CD8-positive, alpha-beta memory T cell (primary cell): Measurements from ENCODE around the gene SERTAD2. TPM values are rescaled to one million over a fixed set of nuclear protein-coding genes. Genes with fewer than 3 reads are reported as not detected.

Experiments used
- CTCF ChIA-PET: fragments of 350-600 bp; sonication (Branson Sonifier 250); formaldehyde crosslinking; loops from one replicate; lab custom pipeline; 2021; ENCODE audit warnings: antibody characterized with exemption; lab: Charles Lee
- POLR2A ChIA-PET: fragments of 350-600 bp; sonication (Branson Sonifier 250); formaldehyde crosslinking; loops from one replicate; lab custom pipeline; 2021; ENCODE audit warnings: antibody characterized with exemption; lab: Charles Lee
- DNase-seq, 5 donors: peaks; one replicate each; pipeline versions ENCODE4 v3.0.0 to v3.0.0-alpha.2; 2020 to 2022; ENCODE audit warnings: mixed read lengths in 1 of 5
- H3K27ac ChIP-seq: one replicate; pipeline ENCODE4 v1.7.0; 2013; ENCODE audit warnings: low read depth, mild to moderate bottlenecking, low read length, moderate library complexity
- H3K27me3 ChIP-seq: 2 replicates; pipeline ENCODE4 v1.7.0; 2013; ENCODE audit warnings: low read length, mild to moderate bottlenecking; ENCODE audit not compliant: insufficient read depth, poor library complexity, severe bottlenecking
- H3K36me3 ChIP-seq: 2 replicates; pipeline ENCODE4 v1.7.0; 2013; ENCODE audit warnings: mild to moderate bottlenecking, low read length, moderate library complexity; ENCODE audit not compliant: insufficient read depth
- H3K4me1 ChIP-seq: 2 replicates; pipeline ENCODE4 v1.7.0; 2013; ENCODE audit warnings: mild to moderate bottlenecking, low read length, moderate library complexity; ENCODE audit not compliant: insufficient read depth
- H3K4me3 ChIP-seq: 2 replicates; pipeline ENCODE4 v1.7.0; 2013; ENCODE audit warnings: mild to moderate bottlenecking, low read length
- H3K9me3 ChIP-seq: 2 replicates; pipeline ENCODE4 v1.7.0; 2013; ENCODE audit warnings: mild to moderate bottlenecking, low read length
- H3K27ac Mint-ChIP-seq, 8 donors: one replicate each; pipeline ENCODE4 v1.8.0; 2020 to 2021; ENCODE audit warnings: mixed read lengths in 8 of 8, mild to moderate bottlenecking in 6 of 8, inconsistent platforms in 3 of 8, moderate library complexity in 3 of 8
- H3K27me3 Mint-ChIP-seq, 2 donors: one replicate each; pipeline ENCODE4 v1.8.0; 2020 to 2021; ENCODE audit warnings: mixed read lengths in 2 of 2, mild to moderate bottlenecking in 1 of 2, moderate library complexity in 1 of 2
- H3K36me3 Mint-ChIP-seq, 3 donors: one replicate each; pipeline ENCODE4 v1.8.0; 2020 to 2021; ENCODE audit warnings: mixed read lengths in 3 of 3, inconsistent platforms in 1 of 3, mild to moderate bottlenecking in 1 of 3
- H3K4me1 Mint-ChIP-seq, 3 donors: one replicate each; pipeline ENCODE4 v1.8.0; 2020 to 2021; ENCODE audit warnings: mixed read lengths in 3 of 3, inconsistent platforms in 1 of 3, mild to moderate bottlenecking in 1 of 3
- H3K4me3 Mint-ChIP-seq, 7 donors: one replicate each; pipeline ENCODE4 v1.8.0; 2020 to 2021; ENCODE audit warnings: mixed read lengths in 7 of 7, mild to moderate bottlenecking in 6 of 7, moderate library complexity in 4 of 7, inconsistent platforms in 2 of 7
- H3K9me3 Mint-ChIP-seq, 5 donors: one replicate each; pipeline ENCODE4 v1.8.0; 2020 to 2022; ENCODE audit warnings: mixed read lengths in 5 of 5, mild to moderate bottlenecking in 3 of 5, moderate library complexity in 2 of 5, inconsistent platforms in 1 of 5
- polyA plus RNA-seq: library from polyadenylated mRNA; unstranded; fragments of 300-500 nt; fragmentation: Illumina TruSeq; gene quantifications from one replicate; pipeline ENCODE4 v1.2.3, GENCODE V29; 2021
- total RNA-seq, 2 experiments: library from RNA; stranded (reverse); gene quantifications; one replicate each; pipeline ENCODE4 v1.2.3, GENCODE V29; 2021

SERTAD2 gene
- total and polyA plus RNA-seq, 3 experiments from 2014 or later: 6.3 to 21.4 (median 20.6) TPM

DNA sequence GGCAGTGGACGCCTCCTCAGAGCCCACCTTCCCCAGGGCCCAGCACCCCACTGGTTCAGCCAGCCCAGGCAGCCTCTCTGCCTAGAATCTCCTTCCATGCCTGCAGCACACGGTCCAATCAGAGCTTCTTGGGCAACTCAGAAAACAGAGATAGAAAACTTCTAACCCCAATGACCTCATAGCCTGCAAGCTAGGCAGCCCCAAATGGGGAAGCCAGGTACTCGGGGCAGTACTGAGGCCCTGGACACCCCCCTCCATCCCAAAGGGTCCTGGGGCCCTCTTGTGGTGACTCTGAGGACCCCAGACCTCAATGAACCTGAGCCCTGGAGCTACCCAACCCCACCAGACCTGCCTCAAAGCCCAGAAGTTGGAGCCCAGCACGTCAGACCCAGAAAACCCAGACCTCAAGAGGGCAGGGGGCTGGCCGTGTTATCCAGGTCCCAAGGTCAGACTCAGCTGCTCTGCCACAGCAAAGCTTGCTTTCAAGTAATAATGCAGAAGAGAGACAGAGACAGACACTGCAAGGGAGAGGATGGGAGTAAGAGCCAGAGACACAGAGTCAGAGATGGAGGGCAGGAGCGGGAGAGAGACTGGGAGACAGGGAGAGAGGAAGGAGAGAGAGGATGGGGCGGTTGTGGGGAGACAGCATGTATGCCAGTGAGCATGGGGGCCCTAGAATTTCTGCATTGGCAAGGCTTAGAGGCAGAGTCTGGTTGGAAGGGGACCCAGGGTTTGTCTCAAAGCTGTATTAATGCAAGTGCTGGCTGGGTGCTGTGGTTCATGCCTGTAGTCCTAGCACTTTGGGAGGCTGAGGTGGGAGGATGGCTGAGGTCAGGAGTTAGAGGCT lies 28.2 kb downstream of the SERTAD2 start:
- H3K4me1 Mint-ChIP-seq: no peaks in the 10 kb centered on the region
- DNase-seq: peak in 1 of 5 donors; percentile 31
- Histone ChIP-seq H3K36me3 (no peaks in the 10 kb centered on the region), H3K4me1 (no peaks in the 10 kb centered on the region), H3K27ac (no peak overlapping the region), H3K27me3 (no peaks in the 10 kb centered on the region), H3K4me3 (no peak overlapping the region), H3K9me3 (no peaks in the 10 kb centered on the region)
- CTCF ChIA-PET: interaction anchor here (1.6 to 1.7 kb wide), 2 partner anchors 9 to 11 kb away, joined by 4 read pairs; no protein-coding TSS in a partner anchor
- peak overlapping the region in 2 of 7 donors; percentile 23 to 57 for H3K4me3 Mint-ChIP-seq
- no peaks in the 10 kb centered on the region for H3K9me3 Mint-ChIP-seq
- H3K36me3 Mint-ChIP-seq: peaks cover 0 to 6% (median 0%) of the 10 kb centered on the region in 3 donors
- no peaks in the 10 kb centered on the region for H3K27me3 Mint-ChIP-seq
- H3K27ac Mint-ChIP-seq: peak overlapping the region in 2 of 8 donors; percentile 25 to 33
- POLR2A ChIA-PET: no interaction called here

DNA sequence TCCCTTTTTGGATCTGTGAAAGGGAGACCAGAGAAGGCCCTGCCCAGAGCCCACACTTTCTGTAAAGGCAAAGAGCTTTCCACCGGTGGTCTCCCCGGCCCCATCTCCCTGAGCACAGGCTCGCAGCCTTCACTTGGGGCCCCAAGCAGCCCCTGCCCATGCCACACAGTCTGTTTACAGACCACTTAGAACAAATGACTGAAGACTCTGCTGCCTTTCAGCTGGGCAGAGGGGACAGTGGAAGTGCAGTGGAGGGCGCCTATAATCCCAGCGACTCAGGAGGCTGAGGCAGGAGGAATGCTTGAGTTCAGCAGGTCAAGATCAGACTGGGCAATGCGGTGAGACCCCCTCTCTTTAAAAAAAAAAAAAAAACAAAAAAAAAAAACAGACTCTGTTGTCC lies 28.9 kb downstream of the SERTAD2 start:
- H3K27me3 ChIP-seq: no peaks in the 10 kb centered on the region
- POLR2A ChIA-PET: no interaction called here
- H3K27ac ChIP-seq: no peak overlapping the region
- CTCF ChIA-PET: no interaction called here
- no peaks in the 10 kb centered on the region for H3K36me3 ChIP-seq
- Mint-ChIP-seq H3K36me3 (peaks cover 0 to 3% (median 0%) of the 10 kb centered on the region in 3 donors), H3K27ac (no peak overlapping the region), H3K4me3 (no peak overlapping the region), H3K4me1 (no peaks in the 10 kb centered on the region), H3K9me3 (no peaks in the 10 kb centered on the region), H3K27me3 (no peaks in the 10 kb centered on the region)
- no peak overlapping the region for H3K4me3 ChIP-seq
- no peaks in the 10 kb centered on the region for H3K9me3 ChIP-seq
- DNase-seq: no peak
- no peaks in the 10 kb centered on the region for H3K4me1 ChIP-seq

DNA sequence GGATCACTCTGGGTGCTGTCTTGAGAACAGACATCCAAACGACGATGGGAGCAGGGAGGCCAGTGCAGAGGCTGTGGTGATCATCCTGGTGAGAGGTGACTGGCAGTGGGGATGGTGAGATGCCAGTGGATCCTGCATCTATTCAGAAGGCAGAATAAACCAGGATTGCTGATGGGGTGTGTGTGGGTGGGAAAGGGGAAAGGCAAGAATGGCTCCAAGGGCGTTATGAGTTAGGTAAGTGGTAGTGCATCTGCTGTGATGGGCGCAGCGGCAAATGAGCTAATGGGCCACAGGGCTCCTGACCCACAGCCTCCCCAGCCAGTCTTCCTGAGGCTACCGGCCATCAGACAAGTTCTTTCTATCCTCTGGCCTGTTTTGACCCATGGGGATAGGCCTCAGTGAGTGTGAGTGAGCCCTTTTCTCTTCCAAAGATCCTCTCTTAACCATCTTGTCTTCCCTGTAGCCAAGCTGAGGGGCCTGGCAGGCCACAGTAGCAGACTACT lies 29.6 kb downstream of the SERTAD2 start:
- H3K4me3 ChIP-seq: no peak overlapping the region
- no peaks in the 10 kb centered on the region for H3K4me1 ChIP-seq
- no peaks in the 10 kb centered on the region for H3K36me3 ChIP-seq
- Mint-ChIP-seq H3K36me3 (no peaks in the 10 kb centered on the region), H3K4me1 (no peaks in the 10 kb centered on the region), H3K27ac (peak overlapping the region in 1 of 8 donors; percentile 29), H3K27me3 (peaks cover 0 to 2% of the 10 kb centered on the region in 2 donors), H3K4me3 (no peak overlapping the region), H3K9me3 (no peaks in the 10 kb centered on the region)
- ChIA-PET POLR2A (no interaction called here), CTCF (no interaction called here)
- H3K27me3 ChIP-seq: no peaks in the 10 kb centered on the region
- no peak overlapping the region for H3K27ac ChIP-seq
- H3K9me3 ChIP-seq: no peaks in the 10 kb centered on the region
- no peak for DNase-seq

DNA sequence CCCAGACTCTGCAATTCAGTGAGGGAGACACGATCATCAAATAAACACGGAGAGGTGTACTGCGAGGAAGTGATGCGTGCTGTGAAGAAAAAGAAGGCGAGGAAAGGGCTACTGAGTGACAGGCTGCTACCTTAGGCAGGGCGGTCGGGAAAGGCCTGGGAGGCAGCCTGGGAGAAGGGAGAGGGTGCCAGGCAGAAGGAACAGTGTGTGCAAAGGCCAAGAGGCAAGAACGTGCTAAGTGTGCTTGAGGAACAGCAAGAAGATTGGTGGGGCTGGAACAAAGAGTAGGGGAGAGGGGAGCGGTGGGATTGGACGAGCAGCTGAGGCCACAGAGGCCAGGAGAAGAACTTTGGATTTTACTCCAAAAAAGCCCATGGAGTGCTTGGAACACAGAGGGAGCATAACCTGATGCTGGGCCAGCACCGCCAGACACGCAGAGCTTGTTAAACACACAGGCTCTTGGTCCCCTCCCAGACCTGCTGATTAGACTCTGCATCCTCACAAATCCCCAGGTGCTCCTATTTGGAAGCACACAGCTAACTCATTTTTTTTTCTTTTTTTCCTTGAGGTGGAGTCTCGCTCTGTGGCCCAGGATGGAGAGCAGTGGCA lies 30.4 kb downstream of the SERTAD2 start:
- Mint-ChIP-seq H3K27ac (peak overlapping the region in 1 of 8 donors; percentile 73), H3K9me3 (no peaks in the 10 kb centered on the region), H3K4me1 (no peaks in the 10 kb centered on the region), H3K27me3 (peaks cover 0 to 2% of the 10 kb centered on the region in 2 donors), H3K4me3 (no peak overlapping the region), H3K36me3 (no peaks in the 10 kb centered on the region)
- Histone ChIP-seq H3K4me3 (no peak overlapping the region), H3K27ac (no peak overlapping the region), H3K36me3 (no peaks in the 10 kb centered on the region), H3K9me3 (no peaks in the 10 kb centered on the region), H3K4me1 (no peaks in the 10 kb centered on the region), H3K27me3 (no peaks in the 10 kb centered on the region)
- ChIA-PET CTCF (no interaction called here), POLR2A (no interaction called here)
- DNase-seq: no peak

DNA sequence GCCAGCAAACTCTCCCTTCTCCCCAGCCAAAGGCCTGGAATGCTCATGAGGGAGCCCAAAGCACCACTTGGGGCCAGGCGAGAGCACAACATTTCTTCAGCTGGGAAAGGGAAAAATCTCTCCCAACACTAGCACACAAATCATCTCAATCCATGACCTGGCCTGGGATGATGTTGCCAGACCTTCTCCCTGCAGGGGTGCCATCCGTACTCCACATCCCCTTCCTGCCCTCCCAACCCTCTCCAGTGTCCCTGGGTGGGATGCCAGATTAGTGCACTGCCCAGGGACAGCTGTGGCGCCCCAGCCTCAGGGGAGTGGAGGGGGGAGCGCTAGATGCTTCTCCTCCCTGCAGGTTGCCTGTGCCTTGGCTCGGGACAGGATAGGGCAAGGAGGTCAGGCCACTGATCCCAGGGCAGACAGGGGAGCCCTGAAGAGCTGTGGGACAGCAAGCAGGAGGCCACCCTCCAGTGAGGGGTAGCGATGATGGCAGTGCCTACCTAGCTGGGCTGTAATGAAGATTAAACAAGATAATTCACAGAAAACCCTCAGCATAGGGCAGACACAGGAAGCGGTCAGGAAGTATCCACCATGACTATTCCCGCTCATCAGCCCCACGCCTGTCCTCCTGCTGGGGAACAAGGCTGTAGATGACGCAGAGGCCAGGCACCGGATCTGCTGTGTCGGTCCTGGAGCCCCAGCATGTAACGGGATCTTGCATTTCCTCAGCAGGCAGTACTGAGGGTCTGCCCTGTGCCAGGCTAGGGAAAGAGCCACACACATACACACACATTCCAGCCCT lies 31.1 kb downstream of the SERTAD2 start:
- ChIA-PET CTCF (no interaction called here), POLR2A (no interaction called here)
- H3K27ac ChIP-seq: no peak overlapping the region
- no peak for DNase-seq
- Mint-ChIP-seq H3K4me1 (no peaks in the 10 kb centered on the region), H3K4me3 (no peak overlapping the region), H3K27ac (peak overlapping the region in 2 of 8 donors; percentile 59 to 73), H3K9me3 (no peaks in the 10 kb centered on the region), H3K36me3 (no peaks in the 10 kb centered on the region), H3K27me3 (peaks cover 0 to 2% of the 10 kb centered on the region in 2 donors)
- H3K4me1 ChIP-seq: no peaks in the 10 kb centered on the region
- H3K27me3 ChIP-seq: no peaks in the 10 kb centered on the region
- no peaks in the 10 kb centered on the region for H3K9me3 ChIP-seq
- H3K4me3 ChIP-seq: no peak overlapping the region
- H3K36me3 ChIP-seq: no peaks in the 10 kb centered on the region

DNA sequence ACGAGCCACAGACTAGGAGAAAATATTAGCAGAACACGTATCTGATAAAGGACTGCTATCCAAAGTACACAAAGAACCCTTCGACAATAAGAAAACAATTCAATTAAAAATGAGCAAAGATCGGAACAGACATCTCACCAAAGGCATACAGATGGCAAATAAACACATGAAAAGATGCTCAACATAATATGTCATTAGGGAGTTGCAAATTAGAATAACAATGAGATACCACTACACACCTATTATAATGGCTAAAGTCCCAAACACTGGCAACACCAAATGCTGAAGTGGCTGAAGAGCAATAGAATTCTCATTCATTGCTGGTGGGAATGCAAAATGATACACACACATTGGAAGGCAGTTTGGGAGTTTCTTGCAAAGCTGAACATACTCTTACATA lies 33.1 kb downstream of the SERTAD2 start:
- Mint-ChIP-seq H3K27me3 (peaks cover 0 to 2% of the 10 kb centered on the region in 2 donors), H3K4me3 (no peak overlapping the region), H3K9me3 (no peaks in the 10 kb centered on the region), H3K4me1 (no peaks in the 10 kb centered on the region), H3K36me3 (no peaks in the 10 kb centered on the region), H3K27ac (peak overlapping the region in 1 of 8 donors; percentile 5)
- Histone ChIP-seq H3K36me3 (no peaks in the 10 kb centered on the region), H3K9me3 (no peaks in the 10 kb centered on the region), H3K27ac (no peak overlapping the region), H3K27me3 (no peaks in the 10 kb centered on the region), H3K4me3 (no peak overlapping the region), H3K4me1 (no peaks in the 10 kb centered on the region)
- DNase-seq: no peak
- ChIA-PET POLR2A (no interaction called here), CTCF (no interaction called here)

DNA sequence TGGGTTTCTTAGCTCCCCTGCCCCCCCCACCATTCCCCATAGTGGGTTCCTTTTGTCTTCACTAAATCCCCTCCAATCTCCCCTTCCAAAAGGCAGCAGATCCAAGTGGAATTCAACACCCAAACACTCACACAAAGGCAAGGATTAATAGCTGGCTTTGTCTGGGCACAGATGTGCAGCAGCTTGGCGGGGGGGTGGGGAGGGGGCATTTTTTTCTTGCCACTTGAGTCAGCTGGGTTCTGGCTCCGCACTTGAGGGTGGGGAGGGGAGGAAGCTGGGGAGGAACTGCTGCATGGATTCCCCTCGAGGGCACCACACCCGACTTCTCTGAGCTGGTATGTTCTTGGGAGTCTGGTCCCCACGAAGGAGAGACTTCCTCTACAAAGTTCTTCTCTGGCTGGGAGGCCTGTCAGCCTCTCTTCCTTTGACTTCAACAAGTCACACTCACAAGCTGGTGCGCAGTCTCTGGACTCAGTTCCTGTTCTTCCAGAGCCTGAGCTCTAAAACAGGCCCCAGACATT lies 36.0 kb downstream of the SERTAD2 start:
- no peak for DNase-seq
- Histone ChIP-seq H3K27ac (no peak overlapping the region), H3K9me3 (no peaks in the 10 kb centered on the region), H3K4me1 (no peaks in the 10 kb centered on the region), H3K27me3 (no peaks in the 10 kb centered on the region), H3K36me3 (no peaks in the 10 kb centered on the region), H3K4me3 (no peak overlapping the region)
- Mint-ChIP-seq H3K9me3 (no peaks in the 10 kb centered on the region), H3K27ac (no peak overlapping the region), H3K4me1 (no peaks in the 10 kb centered on the region), H3K4me3 (no peak overlapping the region), H3K27me3 (peaks cover 0 to 2% of the 10 kb centered on the region in 2 donors), H3K36me3 (no peaks in the 10 kb centered on the region)
- POLR2A ChIA-PET: interaction anchor here (0.9 kb wide), 1 partner anchor 11 kb away, joined by 3 read pairs; no protein-coding TSS in a partner anchor
- CTCF ChIA-PET: interaction anchor here (0.8 to 5.5 kb wide), 4 partner anchors 10 to 38 kb away, joined by 3 to 35 read pairs (median 4); no protein-coding TSS in a partner anchor
